ENCODE results near the gene C2orf80.

The C2orf80 gene

DNA sequence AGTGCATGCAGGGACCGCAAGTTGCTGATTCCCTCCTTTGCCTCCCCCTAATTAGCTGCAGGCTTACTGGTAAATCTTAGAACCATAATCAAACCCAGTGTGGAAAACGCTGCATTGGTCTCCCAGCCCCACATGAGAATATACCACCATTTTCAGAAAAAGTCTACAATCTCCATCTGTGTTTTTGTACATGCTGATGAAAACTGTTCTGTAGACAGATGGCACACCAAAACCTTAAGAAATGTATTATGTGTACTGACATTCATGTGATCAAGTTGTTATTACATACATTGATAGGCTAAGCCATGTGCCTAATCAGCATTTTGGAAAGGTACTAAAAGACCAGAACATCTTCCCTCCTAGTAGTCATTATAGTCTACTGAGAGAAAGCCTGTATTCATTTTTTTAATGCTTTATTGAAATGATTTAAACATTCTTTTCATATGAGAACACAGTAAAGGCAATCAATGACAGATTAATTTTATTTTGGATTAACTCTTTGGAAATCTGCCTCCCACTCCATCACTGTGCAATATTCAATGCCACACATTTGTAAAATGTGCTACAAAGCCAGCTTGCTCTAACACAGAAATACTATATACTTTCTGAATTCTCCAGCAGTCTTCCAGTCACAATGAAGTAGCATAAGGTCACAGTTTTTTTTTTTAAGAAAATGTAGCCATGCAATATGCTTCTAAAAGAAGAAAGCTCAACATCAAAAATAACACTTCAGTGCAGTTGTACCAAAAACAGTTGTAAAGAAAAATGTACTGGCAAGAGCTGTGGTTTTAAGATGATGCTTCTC is 24.7 kb downstream of the C2orf80 start:
- Histone ChIP-seq H3K4me1 (ENCODE audit: control insufficient read depth, low read depth, low read length) (no peaks in the 10 kb centered on the region), H3K23ac (ENCODE audit: low read length) (no peak overlapping the region), H3K4me3 (ENCODE audit: low read length) (no peak overlapping the region), H4K8ac (ENCODE audit: low read depth, low read length) (no peak overlapping the region), H3K4ac (ENCODE audit: low read depth, low read length) (no peak overlapping the region), H3K36me3 (ENCODE audit: control insufficient read depth, insufficient read depth, low read length) (no peaks in the 10 kb centered on the region), H3K4me2 (ENCODE audit: low read length) (no peak overlapping the region), H2BK120ac (ENCODE audit: low read depth, low read length) (no peak overlapping the region), H3K79me2 (ENCODE audit: control insufficient read depth, insufficient read depth, low read length) (no peaks in the 10 kb centered on the region), H3K27ac (ENCODE audit: low read depth, low read length) (no peak overlapping the region), H2BK15ac (replicated peaks; ENCODE audit: low read depth) (no peak overlapping the region), H3K9ac (ENCODE audit: low read length) (no peak overlapping the region), H3K27me3 (ENCODE audit: insufficient read depth, low read length, poor library complexity) (no peaks in the 10 kb centered on the region), H2AK5ac (ENCODE audit: low read length) (no peak overlapping the region), H4K5ac (ENCODE audit: low read length) (no peak overlapping the region), H2BK5ac (ENCODE audit: low read length) (no peak overlapping the region), H3K56ac (ENCODE audit: low read length) (no peak overlapping the region), H3K79me1 (ENCODE audit: low read length) (no peaks in the 10 kb centered on the region), H3K18ac (ENCODE audit: low read length) (no peak overlapping the region)
- no peak for DNase-seq
- WGBS (ENCODE audit: extremely low coverage, insufficient coverage, low lambda C conversion rate): no CpG with 5 or more reads among the region's 2 CpGs

DNA sequence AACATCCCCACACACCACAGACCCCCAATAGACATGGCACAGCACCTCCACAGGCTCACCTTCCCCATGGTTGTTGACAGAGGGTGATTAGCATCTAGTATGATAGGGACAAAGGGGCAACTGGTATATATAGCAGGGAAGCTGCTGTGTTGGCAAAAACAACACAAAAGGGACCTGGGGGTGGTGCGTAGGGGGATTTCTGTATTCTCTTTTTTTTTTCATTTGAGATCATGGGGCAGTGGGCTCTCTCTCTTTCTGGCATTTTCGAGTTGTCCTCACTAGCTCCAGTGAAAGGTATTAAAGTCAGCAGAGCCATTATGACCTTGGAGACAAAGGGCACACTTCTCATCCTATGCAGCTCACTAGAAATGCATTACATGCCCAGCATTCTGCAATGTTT is 26.3 kb downstream of the C2orf80 start, which contains the start of gene CRYGA:
CRYGA (minus strand) TSS at position 101 of the 400 bp plus-strand sequence; CDS start at position 68, 33 bp downstream.
- Histone ChIP-seq H3K27ac (ENCODE audit: low read depth, low read length) (no peak within 1 kb of the TSS), H3K9ac (ENCODE audit: low read length) (no peak within 1 kb of the TSS), H2BK120ac (ENCODE audit: low read depth, low read length) (no peak within 1 kb of the TSS), H3K18ac (ENCODE audit: low read length) (no peak within 1 kb of the TSS), H4K8ac (ENCODE audit: low read depth, low read length) (no peak within 1 kb of the TSS), H2AK5ac (ENCODE audit: low read length) (no peak within 1 kb of the TSS), H3K36me3 (ENCODE audit: control insufficient read depth, insufficient read depth, low read length) (no peaks in the 10 kb centered on the region), H3K4ac (ENCODE audit: low read depth, low read length) (no peak within 1 kb of the TSS), H3K79me2 (ENCODE audit: control insufficient read depth, insufficient read depth, low read length) (no peaks in the 10 kb centered on the region), H3K4me1 (ENCODE audit: control insufficient read depth, low read depth, low read length) (no peaks in the 10 kb centered on the region), H3K4me2 (ENCODE audit: low read length) (no peak within 1 kb of the TSS), H3K4me3 (ENCODE audit: low read length) (no peak within 1 kb of the TSS), H2BK15ac (replicated peaks; ENCODE audit: low read depth) (no peak within 1 kb of the TSS), H2BK5ac (ENCODE audit: low read length) (no peak within 1 kb of the TSS), H3K27me3 (ENCODE audit: insufficient read depth, low read length, poor library complexity) (no peaks in the 10 kb centered on the region), H3K56ac (ENCODE audit: low read length) (no peak within 1 kb of the TSS), H3K79me1 (ENCODE audit: low read length) (no peaks in the 10 kb centered on the region), H4K5ac (ENCODE audit: low read length) (no peak within 1 kb of the TSS), H3K23ac (ENCODE audit: low read length) (no peak within 1 kb of the TSS)
- no peak for DNase-seq
- WGBS (ENCODE audit: extremely low coverage, insufficient coverage, low lambda C conversion rate): no CpG with 5 or more reads among the region's 2 CpGs

DNA sequence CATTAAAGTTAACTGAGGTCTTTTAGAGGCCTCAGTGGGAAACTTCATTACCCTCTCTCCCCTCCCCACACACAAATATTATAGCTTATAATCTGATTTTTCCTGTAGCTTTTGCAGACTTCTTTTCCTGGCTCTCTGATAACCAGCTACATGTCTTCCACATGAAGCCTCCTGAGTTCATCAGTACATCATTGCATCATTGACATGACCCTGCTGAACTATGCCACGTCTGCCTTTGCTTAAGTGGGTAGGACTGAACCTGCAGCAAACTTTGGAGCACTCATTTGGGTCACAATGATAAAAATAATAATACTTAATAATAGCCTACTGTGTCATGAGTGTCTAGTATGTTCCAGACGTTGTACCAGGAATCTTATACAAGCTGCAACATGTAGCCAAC is 33.4 kb downstream of the C2orf80 start:
- Histone ChIP-seq H3K79me1 (ENCODE audit: low read length) (no peaks in the 10 kb centered on the region), H3K18ac (ENCODE audit: low read length) (no peak overlapping the region), H3K4me2 (ENCODE audit: low read length) (no peak overlapping the region), H3K27ac (ENCODE audit: low read depth, low read length) (no peak overlapping the region), H2BK15ac (replicated peaks; ENCODE audit: low read depth) (no peak overlapping the region), H3K27me3 (ENCODE audit: insufficient read depth, low read length, poor library complexity) (no peaks in the 10 kb centered on the region), H3K4me3 (ENCODE audit: low read length) (no peak overlapping the region), H2BK120ac (ENCODE audit: low read depth, low read length) (no peak overlapping the region), H4K5ac (ENCODE audit: low read length) (no peak overlapping the region), H3K4me1 (ENCODE audit: control insufficient read depth, low read depth, low read length) (no peaks in the 10 kb centered on the region), H3K9ac (ENCODE audit: low read length) (no peak overlapping the region), H3K56ac (ENCODE audit: low read length) (no peak overlapping the region), H3K4ac (ENCODE audit: low read depth, low read length) (no peak overlapping the region), H3K23ac (ENCODE audit: low read length) (no peak overlapping the region), H2AK5ac (ENCODE audit: low read length) (no peak overlapping the region), H2BK5ac (ENCODE audit: low read length) (no peak overlapping the region), H3K36me3 (ENCODE audit: control insufficient read depth, insufficient read depth, low read length) (no peaks in the 10 kb centered on the region), H3K79me2 (ENCODE audit: control insufficient read depth, insufficient read depth, low read length) (no peaks in the 10 kb centered on the region), H4K8ac (ENCODE audit: low read depth, low read length) (no peak overlapping the region)
- no peak for DNase-seq
- WGBS (ENCODE audit: extremely low coverage, insufficient coverage, low lambda C conversion rate): no CpG with 5 or more reads among the region's 2 CpGs

DNA sequence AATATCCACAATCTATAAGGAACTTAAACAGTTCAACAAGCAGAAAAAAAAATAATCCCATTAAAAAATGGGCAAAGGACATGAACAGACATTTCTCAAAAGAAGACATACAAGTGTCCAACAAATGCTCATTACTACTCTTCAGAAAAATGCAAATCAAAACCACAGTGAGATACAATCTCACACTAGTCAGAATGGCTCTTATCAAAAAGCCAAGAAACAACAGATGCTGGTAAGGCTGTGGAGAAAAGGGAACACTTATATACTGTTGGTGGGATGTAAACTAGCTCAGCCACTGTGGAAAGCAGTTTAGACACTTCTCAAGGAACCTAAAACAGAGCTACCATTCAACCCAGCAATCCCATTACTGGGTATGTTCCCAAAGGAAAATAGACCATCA is 36.7 kb downstream of the C2orf80 start:
- Histone ChIP-seq H2BK120ac (ENCODE audit: low read depth, low read length) (no peak overlapping the region), H3K4me3 (ENCODE audit: low read length) (no peak overlapping the region), H3K9ac (ENCODE audit: low read length) (no peak overlapping the region), H2BK15ac (replicated peaks; ENCODE audit: low read depth) (no peak overlapping the region), H3K79me2 (ENCODE audit: control insufficient read depth, insufficient read depth, low read length) (no peaks in the 10 kb centered on the region), H3K4ac (ENCODE audit: low read depth, low read length) (no peak overlapping the region), H3K27me3 (ENCODE audit: insufficient read depth, low read length, poor library complexity) (no peaks in the 10 kb centered on the region), H3K18ac (ENCODE audit: low read length) (no peak overlapping the region), H3K23ac (ENCODE audit: low read length) (no peak overlapping the region), H3K27ac (ENCODE audit: low read depth, low read length) (no peak overlapping the region), H3K4me2 (ENCODE audit: low read length) (no peak overlapping the region), H3K79me1 (ENCODE audit: low read length) (no peaks in the 10 kb centered on the region), H4K8ac (ENCODE audit: low read depth, low read length) (no peak overlapping the region), H2BK5ac (ENCODE audit: low read length) (no peak overlapping the region), H3K56ac (ENCODE audit: low read length) (no peak overlapping the region), H4K5ac (ENCODE audit: low read length) (no peak overlapping the region), H3K36me3 (ENCODE audit: control insufficient read depth, insufficient read depth, low read length) (no peaks in the 10 kb centered on the region), H2AK5ac (ENCODE audit: low read length) (no peak overlapping the region), H3K4me1 (ENCODE audit: control insufficient read depth, low read depth, low read length) (no peaks in the 10 kb centered on the region)
- no peak for DNase-seq

DNA sequence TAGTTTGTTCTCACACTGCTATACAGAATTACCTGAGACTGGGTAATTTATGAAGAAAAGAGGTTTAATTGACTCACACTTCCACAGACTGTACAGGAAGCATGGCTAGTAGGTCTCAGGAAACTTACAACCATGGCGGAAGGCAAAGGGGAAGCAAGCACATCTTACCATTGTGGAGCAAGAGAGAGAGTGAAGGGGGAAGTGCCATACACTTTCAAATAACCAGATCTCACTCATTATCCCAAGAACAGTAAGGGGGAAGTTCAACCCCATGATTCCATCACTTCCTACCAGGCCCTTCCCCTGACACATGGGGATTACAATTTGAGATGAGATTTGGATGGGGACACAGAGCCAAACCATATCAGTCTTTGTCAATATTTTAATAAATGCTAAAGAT is 38.9 kb downstream of the C2orf80 start:
- no peak overlapping the region for H3K4me3 ChIP-seq (ENCODE audit: low read length)
- H3K27me3 ChIP-seq (ENCODE audit: insufficient read depth, low read length, poor library complexity): no peaks in the 10 kb centered on the region
- no peak overlapping the region for H3K56ac ChIP-seq (ENCODE audit: low read length)
- H3K27ac ChIP-seq (ENCODE audit: low read depth, low read length): no peak overlapping the region
- H3K36me3 ChIP-seq (ENCODE audit: control insufficient read depth, insufficient read depth, low read length): no peaks in the 10 kb centered on the region
- no peak overlapping the region for H3K4me2 ChIP-seq (ENCODE audit: low read length)
- no peak overlapping the region for H3K23ac ChIP-seq (ENCODE audit: low read length)
- H4K8ac ChIP-seq (ENCODE audit: low read depth, low read length): no peak overlapping the region
- no CpG with 5 or more reads among the region's 1 CpG for WGBS (ENCODE audit: extremely low coverage, insufficient coverage, low lambda C conversion rate)
- H3K4ac ChIP-seq (ENCODE audit: low read depth, low read length): no peak overlapping the region
- H3K79me1 ChIP-seq (ENCODE audit: low read length): no peaks in the 10 kb centered on the region
- no peak overlapping the region for H2BK15ac ChIP-seq (replicated peaks; ENCODE audit: low read depth)
- peaks cover 2% of the 10 kb centered on the region for H3K4me1 ChIP-seq (ENCODE audit: control insufficient read depth, low read depth, low read length)
- no peak overlapping the region for H2AK5ac ChIP-seq (ENCODE audit: low read length)
- H3K18ac ChIP-seq (ENCODE audit: low read length): no peak overlapping the region
- no peak overlapping the region for H3K9ac ChIP-seq (ENCODE audit: low read length)
- H2BK120ac ChIP-seq (ENCODE audit: low read depth, low read length): no peak overlapping the region
- no peak overlapping the region for H4K5ac ChIP-seq (ENCODE audit: low read length)
- DNase-seq: no peak
- no peak overlapping the region for H2BK5ac ChIP-seq (ENCODE audit: low read length)
- no peaks in the 10 kb centered on the region for H3K79me2 ChIP-seq (ENCODE audit: control insufficient read depth, insufficient read depth, low read length)

DNA sequence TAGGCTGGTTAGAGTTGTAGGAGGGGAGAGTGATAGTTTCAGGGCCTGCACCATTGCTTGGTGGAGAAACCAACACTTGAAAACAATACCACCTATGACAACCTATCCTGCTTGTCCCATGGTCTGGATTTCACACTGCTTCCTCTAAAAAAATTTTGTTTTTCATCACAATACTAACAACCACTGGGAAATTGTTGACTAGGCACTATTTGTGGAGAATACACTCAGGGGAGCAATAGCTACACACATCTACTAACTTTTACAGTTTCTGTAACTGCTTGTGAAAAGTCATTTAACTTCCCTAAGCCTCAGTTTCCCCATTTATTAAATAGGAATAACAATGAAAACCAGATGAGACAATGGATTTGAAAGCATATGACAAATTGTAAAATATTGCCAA is 39.7 kb downstream of the C2orf80 start:
- Histone ChIP-seq H4K8ac (ENCODE audit: low read depth, low read length) (no peak overlapping the region), H3K4ac (ENCODE audit: low read depth, low read length) (no peak overlapping the region), H3K36me3 (ENCODE audit: control insufficient read depth, insufficient read depth, low read length) (no peaks in the 10 kb centered on the region), H3K79me1 (ENCODE audit: low read length) (no peaks in the 10 kb centered on the region), H3K9ac (ENCODE audit: low read length) (no peak overlapping the region), H3K27me3 (ENCODE audit: insufficient read depth, low read length, poor library complexity) (no peaks in the 10 kb centered on the region), H3K79me2 (ENCODE audit: control insufficient read depth, insufficient read depth, low read length) (no peaks in the 10 kb centered on the region), H3K4me2 (ENCODE audit: low read length) (no peak overlapping the region), H3K27ac (ENCODE audit: low read depth, low read length) (no peak overlapping the region), H2BK15ac (replicated peaks; ENCODE audit: low read depth) (no peak overlapping the region), H3K18ac (ENCODE audit: low read length) (no peak overlapping the region), H2BK120ac (ENCODE audit: low read depth, low read length) (no peak overlapping the region), H4K5ac (ENCODE audit: low read length) (no peak overlapping the region), H2AK5ac (ENCODE audit: low read length) (no peak overlapping the region), H3K23ac (ENCODE audit: low read length) (no peak overlapping the region), H3K56ac (ENCODE audit: low read length) (no peak overlapping the region), H2BK5ac (ENCODE audit: low read length) (no peak overlapping the region), H3K4me3 (ENCODE audit: low read length) (no peak overlapping the region), H3K4me1 (ENCODE audit: control insufficient read depth, low read depth, low read length) (peaks cover 2% of the 10 kb centered on the region)
- DNase-seq: no peak

All from mesendoderm (in vitro differentiated cells).